Cardiac muscle cell (in vitro differentiated cells and primary cell): ENCODE measurements around the gene FGG. TPM values are rescaled to one million over a fixed set of nuclear protein-coding genes. Genes with fewer than 3 reads are reported as not detected.

Experiments used
- DNase-seq, 2 donors: peaks; one replicate each; pipeline versions ENCODE4 v3.0.0 to v3.0.0-alpha.2; 2010 to 2017; ENCODE audit warnings: low read depth in 1 of 2, low spot score in 1 of 2
- H3K27ac ChIP-seq: fragments of 200-600 bp; sonication (generic); 2 replicates; pipeline ENCODE4 v1.5.1; 2016
- H3K27me3 ChIP-seq: fragments of 200-600 bp; sonication (generic); 2 replicates; pipeline ENCODE4 v1.6.0; 2016; ENCODE audit warnings: control low read depth
- H3K36me3 ChIP-seq: fragments of 200-600 bp; sonication (generic); 2 replicates; pipeline ENCODE4 v1.5.1; 2016; ENCODE audit warnings: control low read depth
- H3K4me1 ChIP-seq: fragments of 200-600 bp; sonication (generic); 2 replicates; pipeline ENCODE4 v1.8.1; 2017; ENCODE audit warnings: low read depth, mild to moderate bottlenecking, mixed run types
- H3K4me3 ChIP-seq: fragments of 200-600 bp; sonication (generic); 2 replicates; pipeline ENCODE4 v1.5.1; 2016; ENCODE audit warnings: mild to moderate bottlenecking
- H3K9me3 ChIP-seq: fragments of 200-600 bp; sonication (generic); 2 replicates; pipeline ENCODE4 v1.5.1; 2017; ENCODE audit warnings: low read depth, mild to moderate bottlenecking, control low read depth
- CTCF ChIP-seq: IDR thresholded peaks from 2 replicates; pipeline ENCODE4 v1.5.1; 2012; ENCODE audit warnings: low read depth, mild to moderate bottlenecking, low read length
- polyA plus RNA-seq: library from polyadenylated mRNA; unstranded; fragments of >200 nt; fragmentation: Nextera tagmentation; extraction: Ambion mirVana; gene quantifications from 2 replicates; pipeline ENCODE4 v1.2.1, GENCODE V29; 2016
- total RNA-seq: library from RNA; depleted of rRNA; stranded (reverse); fragments of >200 nt; gene quantifications from 2 replicates; pipeline ENCODE4 v1.2.3, GENCODE V29; 2016

The FGG gene
- total and polyA plus RNA-seq, 2 experiments from 2014 or later: 0.68 TPM; not detected in 1

DNA sequence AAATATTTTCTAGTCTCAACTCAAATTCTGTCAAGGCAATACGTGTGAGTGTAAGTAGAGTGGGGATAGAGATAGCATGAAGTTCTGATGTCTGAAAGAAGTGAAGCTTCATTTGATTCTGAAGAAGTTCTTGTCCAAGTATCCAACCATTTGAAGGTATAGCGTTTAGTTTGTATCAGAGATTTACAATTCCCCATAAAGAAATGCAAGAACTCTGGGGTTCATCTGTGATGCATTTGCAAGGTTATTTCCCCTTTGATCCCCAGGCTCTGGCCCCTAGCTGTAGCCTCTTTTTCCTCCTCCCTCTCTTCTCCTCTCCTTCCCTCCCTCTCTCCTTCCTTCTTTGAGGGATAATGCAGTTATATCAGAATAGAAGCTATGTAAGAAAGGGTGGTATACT is 29.7 kb downstream of the FGG start:
- Histone ChIP-seq H3K27ac (no peak overlapping the region), H3K4me1 (no peaks in the 10 kb centered on the region), H3K36me3 (no peaks in the 10 kb centered on the region), H3K4me3 (no peak overlapping the region), H3K27me3 (no peaks in the 10 kb centered on the region), H3K9me3 (no peaks in the 10 kb centered on the region)
- TF ChIP-seq CTCF: no peak
- DNase-seq: no peak

DNA sequence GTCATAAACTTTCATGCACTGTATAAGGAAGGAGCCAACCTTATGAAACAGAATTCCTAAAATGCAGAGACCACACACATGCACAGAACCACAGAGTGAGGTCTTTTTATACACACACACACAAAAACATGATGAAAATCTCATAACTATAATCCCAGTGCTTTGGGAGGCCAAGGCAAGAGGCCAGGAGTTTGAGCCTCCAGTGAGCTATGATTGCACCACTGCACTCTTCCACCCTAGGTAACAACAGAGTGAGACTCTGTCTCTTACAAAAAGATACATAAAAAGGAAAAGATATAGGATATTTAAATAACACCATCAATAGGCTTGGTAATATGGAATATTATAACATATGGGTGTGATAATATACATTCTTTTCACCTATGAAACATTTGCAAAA is 32.5 kb downstream of the FGG start:
- Histone ChIP-seq H3K9me3 (no peaks in the 10 kb centered on the region), H3K27ac (no peak overlapping the region), H3K4me3 (no peak overlapping the region), H3K4me1 (no peaks in the 10 kb centered on the region), H3K27me3 (no peaks in the 10 kb centered on the region), H3K36me3 (no peaks in the 10 kb centered on the region)
- TF ChIP-seq CTCF: no peak
- no peak for DNase-seq

DNA sequence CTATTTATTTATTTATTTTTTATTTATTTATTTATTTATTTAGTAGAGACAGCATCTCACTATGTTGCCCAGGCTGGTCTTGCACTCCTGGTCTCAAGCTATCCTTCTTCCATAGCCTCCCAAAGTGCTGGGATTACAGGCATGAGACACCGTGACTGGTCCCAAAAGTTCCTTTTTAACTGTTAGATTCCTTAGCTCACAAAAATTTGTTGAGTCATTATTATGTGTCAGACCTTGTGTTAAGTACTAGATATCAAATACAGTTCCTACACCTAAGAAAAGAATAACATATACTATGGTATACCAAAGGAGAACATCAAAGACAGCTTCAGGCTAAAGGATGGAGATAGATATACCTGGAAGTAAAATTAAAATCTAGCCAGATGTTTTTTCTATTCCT is 33.5 kb downstream of the FGG start:
- Histone ChIP-seq H3K36me3 (no peaks in the 10 kb centered on the region), H3K4me3 (no peak overlapping the region), H3K27ac (no peak overlapping the region), H3K27me3 (no peaks in the 10 kb centered on the region), H3K9me3 (no peaks in the 10 kb centered on the region), H3K4me1 (no peaks in the 10 kb centered on the region)
- DNase-seq: no peak
- TF ChIP-seq CTCF: no peak

DNA sequence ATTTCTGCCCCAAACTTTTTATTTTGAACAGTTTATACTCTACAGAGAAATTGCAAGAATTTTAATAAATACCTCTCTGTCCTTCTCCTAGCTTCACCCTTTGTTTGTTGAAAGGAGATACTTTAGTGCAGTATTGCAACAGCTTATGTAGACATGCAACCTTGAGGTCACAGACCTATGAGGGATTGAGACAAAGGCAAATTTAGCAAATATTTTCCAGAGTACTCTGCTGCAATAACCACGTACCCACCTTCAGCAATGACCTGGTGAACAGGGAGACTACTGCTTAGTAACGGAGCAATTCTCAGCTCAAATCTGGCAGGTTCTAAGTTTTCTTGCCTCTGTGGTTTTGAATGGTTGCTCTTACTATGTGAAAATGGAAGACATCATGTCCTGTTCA is 35.1 kb downstream of the FGG start:
- Histone ChIP-seq H3K4me1 (no peaks in the 10 kb centered on the region), H3K4me3 (no peak overlapping the region), H3K9me3 (no peaks in the 10 kb centered on the region), H3K27me3 (no peaks in the 10 kb centered on the region), H3K36me3 (no peaks in the 10 kb centered on the region), H3K27ac (no peak overlapping the region)
- TF ChIP-seq CTCF: no peak
- no peak for DNase-seq

- Histone ChIP-seq H3K27ac (no peak overlapping the region), H3K4me3 (no peak overlapping the region), H3K27me3 (no peaks in the 10 kb centered on the region), H3K4me1 (no peaks in the 10 kb centered on the region), H3K9me3 (no peaks in the 10 kb centered on the region), H3K36me3 (no peaks in the 10 kb centered on the region)
- no peak for TF ChIP-seq CTCF
- no peak for DNase-seq
Measured at GRCh38 chr4:154574311-154574710, 38.1 kb downstream of the FGG start.
